ENCODE results near the gene HNRNPC. TPM values are rescaled to one million over a fixed set of nuclear protein-coding genes. Genes with fewer than 3 reads are reported as not detected.

The HNRNPC gene
- total RNA-seq, 1 experiment from 2014 or later, result 843 TPM

- CTCF ChIA-PET, result interaction anchor here (1.6 kb wide), 1 partner anchor 123 kb away, joined by 3 read pairs; no protein-coding TSS in a partner anchor
- intact Hi-C loops (cut with micrococcal nuclease), result no loop called here
- no peaks in the 10 kb centered on the region for H3K79me2 ChIP-seq (ENCODE audit: insufficient read depth, low read length)
- no peak overlapping the region for H3K9ac ChIP-seq (ENCODE audit: low read length)
- H3K4me1 ChIP-seq (ENCODE audit: control insufficient read depth in 1 of 2, insufficient read depth in 2 of 2, low read length in 2 of 2), result peaks cover 0 to 14% of the 10 kb centered on the region in 2 experiments; a peak in 3 of 4 replicates
- ATAC-seq (no peak), DNase-seq (ENCODE audit: low read depth, low spot score) (no peak)
- H3K27me3 ChIP-seq (ENCODE audit: insufficient read depth, low read length), result no peaks in the 10 kb centered on the region
- peak overlapping the region; percentile 64 for H2AFZ ChIP-seq (ENCODE audit: low read depth, low read length, poor library complexity, severe bottlenecking)
- BruUV-seq (replicated peaks), result no TSS peak
- peak overlapping the region; percentile 73 for H3K4me2 ChIP-seq (ENCODE audit: low read length)
- POLR2A ChIA-PET, result interaction anchor here (0.9 kb wide), 1 partner anchor 320 kb away, joined by 3 read pairs; the partner anchor contains the start of gene METTL3
- TF ChIP-seq TCF7L2 (IDR thresholded peaks at IDR 0.05; ENCODE audit: borderline replicate concordance, extremely low read depth, insufficient read depth, insufficient read length) (no peak), ATF3 (IDR thresholded peaks at IDR 0.05) (no peak), CEBPB (IDR thresholded peaks at IDR 0.05; ENCODE audit: low read depth) (no peak), RAD21 (IDR thresholded peaks at IDR 0.05; ENCODE audit: low read depth) (no peak), CBX3 (IDR thresholded peaks at IDR 0.05; ENCODE audit: low read depth) (no peak), SRF (IDR thresholded peaks at IDR 0.05; ENCODE audit: low read depth) (no peak), EZH2 (IDR thresholded peaks at IDR 0.05) (no peak), YY1 (IDR thresholded peaks at IDR 0.05; ENCODE audit: extremely low read depth, insufficient replicate concordance, low read depth, low read length) (no peak), SP1 (IDR thresholded peaks at IDR 0.05; ENCODE audit: low read depth) (no peak), POLR2AphosphoS5 (IDR thresholded peaks at IDR 0.05; ENCODE audit: low read depth, low read length) (no peak), ELF1 (IDR thresholded peaks at IDR 0.05; ENCODE audit: borderline replicate concordance, low read depth) (no peak), POLR2A (IDR thresholded peaks at IDR 0.05; ENCODE audit: borderline replicate concordance, extremely low read depth, insufficient read depth, insufficient read length) (no peak), EZH2phosphoT487 (IDR thresholded peaks at IDR 0.05; ENCODE audit: borderline replicate concordance) (no peak), EGR1 (IDR thresholded peaks at IDR 0.05; ENCODE audit: low read depth) (no peak), JUND (IDR thresholded peaks at IDR 0.05) (no peak), ZFX (IDR thresholded peaks at IDR 0.05) (no peak), FOSL1 (IDR thresholded peaks at IDR 0.05; ENCODE audit: low read depth) (no peak), MAX (IDR thresholded peaks at IDR 0.05) (no peak)
- TF ChIP-seq, protein P1, sequence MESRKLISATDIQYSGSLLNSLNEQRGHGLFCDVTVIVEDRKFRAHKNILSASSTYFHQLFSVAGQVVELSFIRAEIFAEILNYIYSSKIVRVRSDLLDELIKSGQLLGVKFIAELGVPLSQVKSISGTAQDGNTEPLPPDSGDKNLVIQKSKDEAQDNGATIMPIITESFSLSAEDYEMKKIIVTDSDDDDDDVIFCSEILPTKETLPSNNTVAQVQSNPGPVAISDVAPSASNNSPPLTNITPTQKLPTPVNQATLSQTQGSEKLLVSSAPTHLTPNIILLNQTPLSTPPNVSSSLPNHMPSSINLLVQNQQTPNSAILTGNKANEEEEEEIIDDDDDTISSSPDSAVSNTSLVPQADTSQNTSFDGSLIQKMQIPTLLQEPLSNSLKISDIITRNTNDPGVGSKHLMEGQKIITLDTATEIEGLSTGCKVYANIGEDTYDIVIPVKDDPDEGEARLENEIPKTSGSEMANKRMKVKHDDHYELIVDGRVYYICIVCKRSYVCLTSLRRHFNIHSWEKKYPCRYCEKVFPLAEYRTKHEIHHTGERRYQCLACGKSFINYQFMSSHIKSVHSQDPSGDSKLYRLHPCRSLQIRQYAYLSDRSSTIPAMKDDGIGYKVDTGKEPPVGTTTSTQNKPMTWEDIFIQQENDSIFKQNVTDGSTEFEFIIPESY (IDR thresholded peaks at IDR 0.05; ENCODE audit: extremely low read depth, insufficient replicate concordance, low read length), result no peak
- TF ChIP-seq, protein P2, sequence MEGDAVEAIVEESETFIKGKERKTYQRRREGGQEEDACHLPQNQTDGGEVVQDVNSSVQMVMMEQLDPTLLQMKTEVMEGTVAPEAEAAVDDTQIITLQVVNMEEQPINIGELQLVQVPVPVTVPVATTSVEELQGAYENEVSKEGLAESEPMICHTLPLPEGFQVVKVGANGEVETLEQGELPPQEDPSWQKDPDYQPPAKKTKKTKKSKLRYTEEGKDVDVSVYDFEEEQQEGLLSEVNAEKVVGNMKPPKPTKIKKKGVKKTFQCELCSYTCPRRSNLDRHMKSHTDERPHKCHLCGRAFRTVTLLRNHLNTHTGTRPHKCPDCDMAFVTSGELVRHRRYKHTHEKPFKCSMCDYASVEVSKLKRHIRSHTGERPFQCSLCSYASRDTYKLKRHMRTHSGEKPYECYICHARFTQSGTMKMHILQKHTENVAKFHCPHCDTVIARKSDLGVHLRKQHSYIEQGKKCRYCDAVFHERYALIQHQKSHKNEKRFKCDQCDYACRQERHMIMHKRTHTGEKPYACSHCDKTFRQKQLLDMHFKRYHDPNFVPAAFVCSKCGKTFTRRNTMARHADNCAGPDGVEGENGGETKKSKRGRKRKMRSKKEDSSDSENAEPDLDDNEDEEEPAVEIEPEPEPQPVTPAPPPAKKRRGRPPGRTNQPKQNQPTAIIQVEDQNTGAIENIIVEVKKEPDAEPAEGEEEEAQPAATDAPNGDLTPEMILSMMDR (IDR thresholded peaks at IDR 0.05 in 2 of 3, conservative IDR thresholded peaks at IDR 0.05 in 1 of 3; ENCODE audit: borderline replicate concordance in 1 of 3, insufficient read depth in 1 of 3, low read depth in 2 of 3, low read length in 2 of 3), result no peak
- no peaks in the 10 kb centered on the region for H4K20me1 ChIP-seq (ENCODE audit: insufficient read depth)
- H3K4me3 ChIP-seq (replicated peaks in 1 of 2; ENCODE audit: low read depth in 1 of 2, low read length in 2 of 2), result peak overlapping the region in 1 of 2 experiments; percentile 51; a peak in 2 of 4 replicates
- H3K36me3 ChIP-seq (ENCODE audit: control insufficient read depth in 1 of 2, insufficient read depth in 2 of 2, low read length in 2 of 2), result no peaks in the 10 kb centered on the region
- H3K27ac ChIP-seq (ENCODE audit: low read depth, low read length), result no peak overlapping the region
- H3K9me2 ChIP-seq (ENCODE audit: insufficient read depth), result no peaks in the 10 kb centered on the region
- H3K9me3 ChIP-seq (ENCODE audit: control insufficient read depth in 1 of 2, insufficient read depth in 1 of 2, low read depth in 1 of 2, low read length in 2 of 2), result no peaks in the 10 kb centered on the region
- RAD21 ChIA-PET (ENCODE audit: low non-redundant PET in 1 of 2, low total read pairs in 2 of 2, uncharacterized antibody in 2 of 2, unreplicated experiment in 2 of 2), result no interaction called here
These were observed 77.9 kb downstream of the HNRNPC start for GRCh38 chr14:21191261-21191808.

All from HCT116 (cell line).